HepG2 (cell line): ENCODE results near the gene MAST1. TPM values are rescaled to one million over a fixed set of nuclear protein-coding genes. Genes with fewer than 3 reads are reported as not detected.

ENCODE experiments used
- CREB1 ChIP-seq, 2 experiments: fragments of 450-650 bp in 1 of 2; IDR thresholded peaks; 2 replicates each; pipeline ENCODE4 v1.6.1; 2016 to 2017; ENCODE audit warnings: control low read depth in 1 of 2, mild to moderate bottlenecking in 1 of 2, missing compliant biosample characterization in 1 of 2, missing genetic modification characterization in 1 of 2
- HDAC6 ChIP-seq: fragments of 200-600 bp; sonication (generic); IDR thresholded peaks from 2 replicates; pipeline ENCODE4 v1.7.0; 2017; ENCODE audit warnings: mild to moderate bottlenecking, antibody characterized with exemption, low read length, low read depth
- HNRNPLL ChIP-seq: fragments of 200-400 bp; formaldehyde crosslinking; IDR thresholded peaks from 2 replicates; pipeline ENCODE4 v1.6.1; 2017; ENCODE audit warnings: mild to moderate bottlenecking, low read depth, low read length; ENCODE audit not compliant: poor library complexity, severe bottlenecking
- MEIS2 ChIP-seq: sonication (generic); formaldehyde crosslinking; IDR thresholded peaks from 2 replicates; pipeline ENCODE4 v1.9.0; 2021; ENCODE audit warnings: mild to moderate bottlenecking, missing genetic modification reagents
- MIER2 ChIP-seq: IDR thresholded peaks from 2 replicates; pipeline ENCODE4 v1.6.1; 2016; ENCODE audit warnings: missing biosample characterization, missing genetic modification reagents
- NCOA5 ChIP-seq: sonication (generic); formaldehyde crosslinking; IDR thresholded peaks from 2 replicates; pipeline ENCODE4 v1.4.0; 2020; ENCODE audit warnings: missing genetic modification reagents
- NFIC ChIP-seq: IDR thresholded peaks from 2 replicates; pipeline ENCODE4 v1.6.1; 2012; ENCODE audit warnings: mild to moderate bottlenecking, low read length, inconsistent platforms
- SALL1 ChIP-seq: sonication (generic); formaldehyde crosslinking; IDR thresholded peaks from 2 replicates; pipeline ENCODE4 v1.8.0; 2022; ENCODE audit warnings: mild to moderate bottlenecking, missing genetic modification reagents
- SMYD3 ChIP-seq: sonication (generic); formaldehyde crosslinking; IDR thresholded peaks from 2 replicates; pipeline ENCODE4 v1.8.1; 2023; ENCODE audit warnings: mild to moderate bottlenecking, missing genetic modification reagents
- XRCC5 ChIP-seq: fragments of 200-400 bp; formaldehyde crosslinking; optimal IDR thresholded peaks from 2 replicates; pipeline ENCODE3; 2017; ENCODE audit warnings: mild to moderate bottlenecking, low read length
- ZMAT3 ChIP-seq: sonication (generic); formaldehyde crosslinking; conservative IDR thresholded peaks from 2 replicates; pipeline ENCODE4 v1.7.0; 2021; ENCODE audit warnings: missing genetic modification reagents
- ZNF138 ChIP-seq: sonication (generic); formaldehyde crosslinking; IDR thresholded peaks from 2 replicates; pipeline ENCODE4 v1.5.0; 2020; ENCODE audit warnings: mild to moderate bottlenecking, low read depth, missing genetic modification reagents
- ZNF225 ChIP-seq: sonication (generic); formaldehyde crosslinking; IDR thresholded peaks from 2 replicates; pipeline ENCODE4 v1.4.0; 2020; ENCODE audit warnings: mild to moderate bottlenecking, missing genetic modification reagents
- ZNF510 ChIP-seq: sonication (generic); formaldehyde crosslinking; IDR thresholded peaks from 2 replicates; pipeline ENCODE4 v1.4.0; 2020; ENCODE audit warnings: low read depth, mild to moderate bottlenecking, missing genetic modification reagents
- ZNF530 ChIP-seq: sonication (generic); formaldehyde crosslinking; IDR thresholded peaks from 2 replicates; pipeline ENCODE4 v1.5.0; 2020; ENCODE audit warnings: low read depth, mild to moderate bottlenecking, missing genetic modification reagents
- ZNF569 ChIP-seq: sonication (generic); formaldehyde crosslinking; IDR thresholded peaks from 2 replicates; pipeline ENCODE4 v1.5.0; 2020; ENCODE audit warnings: mild to moderate bottlenecking, missing genetic modification reagents, moderate library complexity, borderline replicate concordance
- ZNF746 ChIP-seq: sonication (generic); formaldehyde crosslinking; IDR thresholded peaks from 2 replicates; pipeline ENCODE4 v1.8.0; 2022; ENCODE audit warnings: mild to moderate bottlenecking, missing genetic modification reagents
- polyA plus RNA-seq, 8 experiments: library from polyadenylated mRNA; depleted of rRNA in 3 of 8; stranded (reverse) in 7 of 8; unstranded in 1 of 8; fragments of >200 nt; fragmentation: Illumina TruSeq in 4 of 8; extraction: Trizol in 4 of 8; gene quantifications; 2 replicates each; pipeline versions ENCODE4 v1.2.1 to v1.2.3, GENCODE V29; 2011 to 2016; ENCODE audit warnings: low read depth in 4 of 8, missing spikeins in 1 of 8, mixed read lengths in 1 of 8; ENCODE audit not compliant: insufficient read depth in 1 of 8
- total RNA-seq, 5 experiments: library from RNA; depleted of rRNA; stranded (reverse); fragments of >200 nt; fragmentation: Illumina TruSeq; extraction: Trizol; gene quantifications; 2 replicates each; pipeline ENCODE4 v1.2.3, GENCODE V29; 2016; ENCODE audit warnings: low read depth in 1 of 5
- TF ChIP-seq, protein P1 (sequence below): conservative IDR thresholded peaks from 2 replicates; pipeline ENCODE4 v1.6.1; 2018; ENCODE audit warnings: missing genetic modification reagents
- TF ChIP-seq, protein P2 (sequence below): sonication (generic); formaldehyde crosslinking; IDR thresholded peaks from 2 replicates; pipeline ENCODE4 v1.8.0; 2023; ENCODE audit warnings: mild to moderate bottlenecking, missing genetic modification reagents
- TF ChIP-seq, protein P3 (sequence below): sonication (generic); formaldehyde crosslinking; IDR thresholded peaks from 2 replicates; pipeline ENCODE4 v1.4.0; 2020; ENCODE audit warnings: missing genetic modification reagents, borderline replicate concordance
- TF ChIP-seq, protein P4 (sequence below): sonication (generic); formaldehyde crosslinking; IDR thresholded peaks from 2 replicates; pipeline ENCODE4 v1.4.0; 2020; ENCODE audit warnings: missing genetic modification reagents
- TF ChIP-seq, protein P5 (sequence below): sonication (generic); formaldehyde crosslinking; IDR thresholded peaks from 2 replicates; pipeline ENCODE4 v1.4.0; 2020; ENCODE audit warnings: missing genetic modification reagents, low read depth, mild to moderate bottlenecking, borderline replicate concordance

MAST1 gene
- total and polyA plus RNA-seq, 2 of the 13 experiments (the other 11 are each of a cell fraction or from before 2014, with no cell fraction given), result 0.73 to 4.7 TPM

DNA sequence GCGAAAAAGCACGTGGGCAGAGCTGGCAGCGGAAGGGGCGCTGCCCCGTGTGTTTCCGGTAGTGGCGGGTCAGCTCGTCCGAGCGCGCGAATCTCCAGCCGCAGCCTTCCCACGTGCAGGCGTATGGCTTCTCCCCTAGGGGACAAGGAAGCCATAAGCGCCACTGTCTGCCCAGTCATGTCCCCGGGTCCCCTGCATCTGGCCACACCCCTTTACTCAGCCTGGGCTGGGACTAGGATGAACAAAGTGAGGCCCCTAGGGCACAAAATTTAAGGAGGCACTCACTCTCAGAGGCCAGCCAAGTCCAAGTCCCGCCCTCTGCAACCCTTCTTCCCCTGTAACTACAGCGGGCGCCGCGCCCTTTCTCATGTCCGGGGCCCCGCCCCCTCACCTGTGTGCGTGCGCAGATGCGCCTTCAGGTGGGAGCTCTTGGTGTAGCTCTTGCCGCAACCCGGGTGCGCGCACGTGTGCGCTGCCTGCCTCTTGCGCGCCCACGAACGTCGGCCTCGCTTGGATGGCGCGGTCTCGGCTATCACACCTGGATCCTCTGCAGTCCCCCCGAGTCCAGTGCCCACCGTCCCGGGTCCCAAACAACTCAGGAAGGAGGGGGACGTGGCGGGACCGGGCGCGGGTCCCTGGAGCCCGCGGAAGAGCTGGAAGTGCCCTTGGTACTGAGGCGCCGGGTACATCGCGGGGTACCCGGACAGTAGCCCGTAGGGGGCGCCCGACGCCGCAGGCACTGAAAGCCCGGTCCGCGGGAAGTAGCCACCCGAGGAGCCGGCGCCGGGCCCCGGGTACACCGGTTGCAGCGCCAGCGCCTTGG, 46.8 kb downstream of the MAST1 start (continued):
- TF ChIP-seq, protein P1, sequence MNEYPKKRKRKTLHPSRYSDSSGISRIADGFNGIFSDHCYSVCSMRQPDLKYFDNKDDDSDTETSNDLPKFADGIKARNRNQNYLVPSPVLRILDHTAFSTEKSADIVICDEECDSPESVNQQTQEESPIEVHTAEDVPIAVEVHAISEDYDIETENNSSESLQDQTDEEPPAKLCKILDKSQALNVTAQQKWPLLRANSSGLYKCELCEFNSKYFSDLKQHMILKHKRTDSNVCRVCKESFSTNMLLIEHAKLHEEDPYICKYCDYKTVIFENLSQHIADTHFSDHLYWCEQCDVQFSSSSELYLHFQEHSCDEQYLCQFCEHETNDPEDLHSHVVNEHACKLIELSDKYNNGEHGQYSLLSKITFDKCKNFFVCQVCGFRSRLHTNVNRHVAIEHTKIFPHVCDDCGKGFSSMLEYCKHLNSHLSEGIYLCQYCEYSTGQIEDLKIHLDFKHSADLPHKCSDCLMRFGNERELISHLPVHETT (CRISPR knock-in tag), result no peak
- no peak for TF ChIP-seq ZNF530 (CRISPR knock-in tag)
- 0 out of 2 replicates have a peak, but pooled peaks have one; percentile 48 for TF ChIP-seq ZMAT3 (CRISPR knock-in tag)
- peak; percentile 50 for TF ChIP-seq HNRNPLL
- no peak for TF ChIP-seq MIER2 (CRISPR knock-in tag)
- no peak for TF ChIP-seq HDAC6
- TF ChIP-seq, protein P2, sequence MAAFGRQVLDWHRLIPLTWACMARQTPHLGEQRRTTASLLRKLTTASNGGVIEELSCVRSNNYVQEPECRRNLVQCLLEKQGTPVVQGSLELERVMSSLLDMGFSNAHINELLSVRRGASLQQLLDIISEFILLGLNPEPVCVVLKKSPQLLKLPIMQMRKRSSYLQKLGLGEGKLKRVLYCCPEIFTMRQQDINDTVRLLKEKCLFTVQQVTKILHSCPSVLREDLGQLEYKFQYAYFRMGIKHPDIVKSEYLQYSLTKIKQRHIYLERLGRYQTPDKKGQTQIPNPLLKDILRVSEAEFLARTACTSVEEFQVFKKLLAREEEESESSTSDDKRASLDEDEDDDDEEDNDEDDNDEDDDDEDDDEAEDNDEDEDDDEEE (CRISPR knock-in tag), result no peak
- TF ChIP-seq, protein P3, sequence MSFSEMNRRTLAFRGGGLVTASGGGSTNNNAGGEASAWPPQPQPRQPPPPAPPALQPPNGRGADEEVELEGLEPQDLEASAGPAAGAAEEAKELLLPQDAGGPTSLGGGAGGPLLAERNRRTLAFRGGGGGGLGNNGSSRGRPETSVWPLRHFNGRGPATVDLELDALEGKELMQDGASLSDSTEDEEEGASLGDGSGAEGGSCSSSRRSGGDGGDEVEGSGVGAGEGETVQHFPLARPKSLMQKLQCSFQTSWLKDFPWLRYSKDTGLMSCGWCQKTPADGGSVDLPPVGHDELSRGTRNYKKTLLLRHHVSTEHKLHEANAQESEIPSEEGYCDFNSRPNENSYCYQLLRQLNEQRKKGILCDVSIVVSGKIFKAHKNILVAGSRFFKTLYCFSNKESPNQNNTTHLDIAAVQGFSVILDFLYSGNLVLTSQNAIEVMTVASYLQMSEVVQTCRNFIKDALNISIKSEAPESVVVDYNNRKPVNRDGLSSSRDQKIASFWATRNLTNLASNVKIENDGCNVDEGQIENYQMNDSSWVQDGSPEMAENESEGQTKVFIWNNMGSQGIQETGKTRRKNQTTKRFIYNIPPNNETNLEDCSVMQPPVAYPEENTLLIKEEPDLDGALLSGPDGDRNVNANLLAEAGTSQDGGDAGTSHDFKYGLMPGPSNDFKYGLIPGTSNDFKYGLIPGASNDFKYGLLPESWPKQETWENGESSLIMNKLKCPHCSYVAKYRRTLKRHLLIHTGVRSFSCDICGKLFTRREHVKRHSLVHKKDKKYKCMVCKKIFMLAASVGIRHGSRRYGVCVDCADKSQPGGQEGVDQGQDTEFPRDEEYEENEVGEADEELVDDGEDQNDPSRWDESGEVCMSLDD (CRISPR knock-in tag), result peak; percentile 75; the same call in 1 of the 2 replicates
- no peak for TF ChIP-seq ZNF510
- no peak for TF ChIP-seq ZNF746 (CRISPR knock-in tag)
- no peak for TF ChIP-seq NCOA5 (CRISPR knock-in tag)
- TF ChIP-seq ZNF138, result no peak
- TF ChIP-seq ZNF225 (CRISPR knock-in tag), result no peak; the same call in 1 of the 2 replicates
- TF ChIP-seq, protein P4, sequence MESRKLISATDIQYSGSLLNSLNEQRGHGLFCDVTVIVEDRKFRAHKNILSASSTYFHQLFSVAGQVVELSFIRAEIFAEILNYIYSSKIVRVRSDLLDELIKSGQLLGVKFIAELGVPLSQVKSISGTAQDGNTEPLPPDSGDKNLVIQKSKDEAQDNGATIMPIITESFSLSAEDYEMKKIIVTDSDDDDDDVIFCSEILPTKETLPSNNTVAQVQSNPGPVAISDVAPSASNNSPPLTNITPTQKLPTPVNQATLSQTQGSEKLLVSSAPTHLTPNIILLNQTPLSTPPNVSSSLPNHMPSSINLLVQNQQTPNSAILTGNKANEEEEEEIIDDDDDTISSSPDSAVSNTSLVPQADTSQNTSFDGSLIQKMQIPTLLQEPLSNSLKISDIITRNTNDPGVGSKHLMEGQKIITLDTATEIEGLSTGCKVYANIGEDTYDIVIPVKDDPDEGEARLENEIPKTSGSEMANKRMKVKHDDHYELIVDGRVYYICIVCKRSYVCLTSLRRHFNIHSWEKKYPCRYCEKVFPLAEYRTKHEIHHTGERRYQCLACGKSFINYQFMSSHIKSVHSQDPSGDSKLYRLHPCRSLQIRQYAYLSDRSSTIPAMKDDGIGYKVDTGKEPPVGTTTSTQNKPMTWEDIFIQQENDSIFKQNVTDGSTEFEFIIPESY (CRISPR knock-in tag), result peak; percentile 31; the same call in 1 of the 2 replicates
- no peak for TF ChIP-seq SMYD3 (CRISPR knock-in tag)
- TF ChIP-seq, protein P5, sequence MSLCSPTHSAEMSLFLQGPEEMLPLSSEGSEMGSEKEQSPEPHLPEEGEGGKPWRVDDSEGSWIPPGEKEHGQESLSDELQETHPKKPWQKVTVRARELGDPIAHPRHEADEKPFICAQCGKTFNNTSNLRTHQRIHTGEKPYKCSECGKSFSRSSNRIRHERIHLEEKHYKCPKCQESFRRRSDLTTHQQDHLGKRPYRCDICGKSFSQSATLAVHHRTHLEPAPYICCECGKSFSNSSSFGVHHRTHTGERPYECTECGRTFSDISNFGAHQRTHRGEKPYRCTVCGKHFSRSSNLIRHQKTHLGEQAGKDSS (CRISPR knock-in tag), result no peak
- TF ChIP-seq XRCC5, result no peak
- TF ChIP-seq NFIC, result no peak
- TF ChIP-seq CREB1 (IDR thresholded peaks at IDR 0.05), result no peak
- no peak for TF ChIP-seq CREB1 (CRISPR knock-in tag; IDR thresholded peaks at IDR 0.05)
- TF ChIP-seq MEIS2 (CRISPR knock-in tag), result no peak
- no peak for TF ChIP-seq ZNF569
- TF ChIP-seq SALL1, result peak; percentile 46; the same call in 1 of the 2 replicates
